Ishikawa (cell line): ENCODE data around the gene PLAC8L1.

Experiments used
- CEBPB ChIP-seq: IDR thresholded peaks from 2 replicates; pipeline ENCODE4 v1.6.1; 2012
- CREB1 ChIP-seq: IDR thresholded peaks from 2 replicates; pipeline ENCODE4 v1.6.1; 2012; ENCODE audit warnings: low read depth
- EGR1 ChIP-seq: IDR thresholded peaks from 2 replicates; pipeline ENCODE4 v1.6.1; 2012
- EP300 ChIP-seq: IDR thresholded peaks from 2 replicates; pipeline ENCODE4 v1.6.1; 2012; ENCODE audit warnings: borderline replicate concordance
- FOXM1 ChIP-seq: IDR thresholded peaks from 2 replicates; pipeline ENCODE4 v1.6.1; 2012; ENCODE audit warnings: low read depth, borderline replicate concordance
- MAX ChIP-seq: IDR thresholded peaks from 2 replicates; pipeline ENCODE4 v1.6.1; 2012
- NFIC ChIP-seq: IDR thresholded peaks from 2 replicates; pipeline ENCODE4 v1.6.1; 2012
- RAD21 ChIP-seq: IDR thresholded peaks from 2 replicates; pipeline ENCODE4 v1.6.1; 2012; ENCODE audit warnings: low read depth
- TAF1 ChIP-seq: IDR thresholded peaks from 2 replicates; pipeline ENCODE4 v1.6.1; 2012; ENCODE audit warnings: low read depth, mild to moderate bottlenecking
- TCF12 ChIP-seq: IDR thresholded peaks from 2 replicates; pipeline ENCODE4 v1.6.1; 2012; ENCODE audit warnings: low read depth
- YY1 ChIP-seq: IDR thresholded peaks from 2 replicates; pipeline ENCODE4 v1.6.1; 2012; ENCODE audit warnings: low read depth
- ZBTB7A ChIP-seq: IDR thresholded peaks from 2 replicates; pipeline ENCODE4 v1.6.1; 2012; ENCODE audit warnings: low read depth
- TF ChIP-seq, protein P1 (sequence below): IDR thresholded peaks from 2 replicates; pipeline ENCODE4 v1.6.1; 2012; ENCODE audit warnings: low read depth, mild to moderate bottlenecking
- TF ChIP-seq, protein P2 (sequence below): IDR thresholded peaks from 2 replicates; pipeline ENCODE4 v1.6.1; 2012

DNA sequence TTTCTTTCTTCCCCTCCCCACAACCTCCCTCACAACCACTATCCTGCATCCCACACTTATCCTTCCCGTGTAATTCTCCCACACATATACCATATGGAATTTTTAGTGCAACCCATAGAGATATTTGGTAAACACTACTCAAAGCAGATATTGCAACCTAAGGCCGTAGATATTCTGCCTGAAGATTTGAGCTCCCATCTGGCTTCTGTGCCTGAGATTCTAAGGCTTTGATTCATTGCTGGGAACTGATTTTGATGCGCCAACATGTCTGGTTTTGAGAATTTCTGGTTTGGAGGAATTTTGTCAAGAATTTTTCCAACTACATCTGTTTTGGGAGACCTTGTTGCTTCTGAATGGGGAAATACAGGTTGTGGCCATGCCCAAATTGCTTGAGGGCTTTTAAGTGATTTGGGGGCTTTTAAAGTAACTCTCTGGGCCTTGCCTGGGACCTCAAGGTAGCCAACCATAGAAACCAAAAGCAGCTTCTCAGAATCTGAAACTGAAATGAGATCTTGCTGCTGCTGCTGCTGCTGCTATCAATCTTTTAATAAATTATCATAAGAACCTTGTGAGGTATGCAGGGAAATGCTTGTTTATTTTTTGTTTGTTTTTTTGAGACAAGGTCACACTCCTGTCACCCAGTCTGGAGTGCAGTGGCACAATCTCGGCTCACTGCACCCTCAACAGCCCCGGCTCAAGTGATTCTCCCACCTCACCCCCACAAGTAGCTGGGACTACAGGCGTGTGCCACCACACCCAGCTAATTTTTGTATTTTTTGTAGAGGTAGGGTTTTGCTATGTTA lies 36.2 kb downstream of the PLAC8L1 start:
- TF ChIP-seq MAX (no peak), EP300 (no peak), CREB1 (no peak), EGR1 (no peak), RAD21 (no peak), FOXM1 (no peak), YY1 (no peak), NFIC (no peak), ZBTB7A (no peak), CEBPB (no peak), TAF1 (no peak), TCF12 (no peak)
- TF ChIP-seq, protein P1, sequence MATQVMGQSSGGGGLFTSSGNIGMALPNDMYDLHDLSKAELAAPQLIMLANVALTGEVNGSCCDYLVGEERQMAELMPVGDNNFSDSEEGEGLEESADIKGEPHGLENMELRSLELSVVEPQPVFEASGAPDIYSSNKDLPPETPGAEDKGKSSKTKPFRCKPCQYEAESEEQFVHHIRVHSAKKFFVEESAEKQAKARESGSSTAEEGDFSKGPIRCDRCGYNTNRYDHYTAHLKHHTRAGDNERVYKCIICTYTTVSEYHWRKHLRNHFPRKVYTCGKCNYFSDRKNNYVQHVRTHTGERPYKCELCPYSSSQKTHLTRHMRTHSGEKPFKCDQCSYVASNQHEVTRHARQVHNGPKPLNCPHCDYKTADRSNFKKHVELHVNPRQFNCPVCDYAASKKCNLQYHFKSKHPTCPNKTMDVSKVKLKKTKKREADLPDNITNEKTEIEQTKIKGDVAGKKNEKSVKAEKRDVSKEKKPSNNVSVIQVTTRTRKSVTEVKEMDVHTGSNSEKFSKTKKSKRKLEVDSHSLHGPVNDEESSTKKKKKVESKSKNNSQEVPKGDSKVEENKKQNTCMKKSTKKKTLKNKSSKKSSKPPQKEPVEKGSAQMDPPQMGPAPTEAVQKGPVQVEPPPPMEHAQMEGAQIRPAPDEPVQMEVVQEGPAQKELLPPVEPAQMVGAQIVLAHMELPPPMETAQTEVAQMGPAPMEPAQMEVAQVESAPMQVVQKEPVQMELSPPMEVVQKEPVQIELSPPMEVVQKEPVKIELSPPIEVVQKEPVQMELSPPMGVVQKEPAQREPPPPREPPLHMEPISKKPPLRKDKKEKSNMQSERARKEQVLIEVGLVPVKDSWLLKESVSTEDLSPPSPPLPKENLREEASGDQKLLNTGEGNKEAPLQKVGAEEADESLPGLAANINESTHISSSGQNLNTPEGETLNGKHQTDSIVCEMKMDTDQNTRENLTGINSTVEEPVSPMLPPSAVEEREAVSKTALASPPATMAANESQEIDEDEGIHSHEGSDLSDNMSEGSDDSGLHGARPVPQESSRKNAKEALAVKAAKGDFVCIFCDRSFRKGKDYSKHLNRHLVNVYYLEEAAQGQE: no peak
- TF ChIP-seq, protein P2, sequence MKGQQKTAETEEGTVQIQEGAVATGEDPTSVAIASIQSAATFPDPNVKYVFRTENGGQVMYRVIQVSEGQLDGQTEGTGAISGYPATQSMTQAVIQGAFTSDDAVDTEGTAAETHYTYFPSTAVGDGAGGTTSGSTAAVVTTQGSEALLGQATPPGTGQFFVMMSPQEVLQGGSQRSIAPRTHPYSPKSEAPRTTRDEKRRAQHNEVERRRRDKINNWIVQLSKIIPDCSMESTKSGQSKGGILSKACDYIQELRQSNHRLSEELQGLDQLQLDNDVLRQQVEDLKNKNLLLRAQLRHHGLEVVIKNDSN: no peak
